ENCODE measurements around the gene NTRK1.
"Not testable (repeated sequence)": the region's sequence is repeated elsewhere in the genome, so short reads cannot be mapped to it uniquely, and the experiment has no call there.

Gene NTRK1

DNA sequence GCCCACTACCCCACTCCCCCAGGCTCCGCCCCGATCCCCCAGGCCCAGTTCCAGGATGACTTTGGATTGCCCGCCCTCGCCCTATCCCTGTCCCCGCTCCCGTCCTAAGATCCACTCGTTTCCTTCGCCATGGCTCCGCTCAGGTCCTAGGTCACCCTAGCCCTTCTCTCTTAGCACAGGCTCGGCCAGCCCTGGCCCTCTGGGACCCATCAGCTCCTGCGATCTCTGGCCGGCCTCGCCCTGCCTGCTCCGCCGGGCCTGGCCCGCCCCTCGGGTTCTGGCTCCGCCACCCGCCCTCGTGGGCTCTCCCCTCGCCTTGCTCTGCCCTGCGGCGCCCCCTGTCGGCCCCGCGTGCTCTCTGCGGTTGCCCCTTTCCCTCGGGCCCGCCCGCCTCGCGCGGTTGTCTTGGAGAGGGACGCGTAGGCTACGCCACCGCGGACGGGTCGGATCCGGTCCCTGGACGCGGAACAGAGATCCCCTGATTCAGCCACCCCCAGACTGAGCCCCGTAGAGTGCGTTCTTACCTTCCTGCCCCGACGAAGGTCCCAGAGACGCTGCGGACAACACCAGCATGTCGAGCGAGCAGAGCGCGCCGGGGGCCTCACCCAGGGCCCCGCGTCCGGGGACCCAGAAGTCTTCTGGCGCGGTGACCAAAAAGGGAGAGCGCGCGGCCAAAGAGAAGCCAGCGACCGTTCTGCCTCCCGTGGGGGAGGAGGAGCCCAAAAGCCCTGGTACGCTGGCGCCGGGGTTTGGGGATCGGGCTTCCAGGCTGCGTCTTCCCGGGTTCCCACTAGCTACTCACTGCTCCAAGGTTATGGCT lies 59.8 kb downstream of the NTRK1 start, which contains the start of gene LRRC71:
LRRC71 (plus strand) TSS at position 400 of the 820 bp plus-strand sequence; CDS start at position 572, 172 bp downstream.
- peak; percentile 39 to 51 for DNase-seq

DNA sequence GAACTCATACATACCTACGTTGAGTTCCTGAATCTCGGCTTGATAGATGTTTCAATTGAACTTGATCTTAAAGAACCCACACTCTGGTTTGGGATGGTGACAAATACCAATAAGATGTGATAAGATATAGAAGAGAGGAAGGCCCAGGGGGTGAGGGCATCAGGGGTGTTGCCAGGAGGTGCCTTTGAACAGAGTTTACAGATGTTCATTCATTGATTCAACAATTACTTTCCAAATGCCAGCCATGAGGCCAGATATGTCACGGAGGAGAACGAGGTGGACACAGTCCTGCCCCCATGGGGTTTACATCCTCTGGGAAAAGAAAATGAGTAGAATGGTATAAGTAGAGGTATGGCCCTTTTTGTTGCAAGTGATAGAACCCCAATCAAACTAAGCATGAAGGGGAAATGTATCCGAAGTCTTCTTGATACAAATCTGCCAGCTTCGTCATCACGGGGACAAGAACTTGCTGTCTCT lies 60.4 kb downstream of the NTRK1 start:
- DNase-seq = no peak

DNA sequence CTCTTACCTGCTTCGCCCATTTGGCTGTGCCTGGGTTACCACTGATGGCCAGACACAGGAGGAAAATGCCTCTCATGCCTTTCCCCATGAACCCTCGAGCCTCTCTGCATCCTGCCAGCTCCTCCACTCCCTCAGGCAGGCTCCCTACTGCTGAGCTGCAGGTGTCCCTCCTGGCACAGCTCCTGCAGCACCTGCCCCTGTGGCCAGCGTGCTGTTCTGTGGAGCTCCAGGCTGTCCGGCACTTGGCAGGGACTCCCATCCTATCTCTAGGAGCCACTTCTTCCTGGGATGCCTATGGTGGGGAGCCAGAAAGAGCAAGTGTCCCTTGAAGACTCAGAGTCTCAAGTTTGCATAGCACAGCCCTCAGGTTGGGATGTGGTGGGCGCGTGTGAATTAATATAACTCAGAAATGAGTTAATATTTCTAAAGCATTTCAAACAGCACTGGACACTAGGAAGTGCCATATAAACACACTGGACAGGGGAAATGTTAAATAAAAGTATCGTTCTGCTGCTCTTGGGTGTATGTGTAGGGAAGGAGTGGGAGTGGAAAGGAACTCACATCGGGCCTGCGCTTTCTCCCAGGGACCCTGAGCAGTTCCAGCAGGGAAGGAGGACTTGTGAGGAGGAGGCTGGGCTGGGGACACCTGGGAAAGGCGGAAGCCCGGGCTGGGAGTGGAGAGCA lies 62.5 kb downstream of the NTRK1 start:
- DNase-seq = no peak

DNA sequence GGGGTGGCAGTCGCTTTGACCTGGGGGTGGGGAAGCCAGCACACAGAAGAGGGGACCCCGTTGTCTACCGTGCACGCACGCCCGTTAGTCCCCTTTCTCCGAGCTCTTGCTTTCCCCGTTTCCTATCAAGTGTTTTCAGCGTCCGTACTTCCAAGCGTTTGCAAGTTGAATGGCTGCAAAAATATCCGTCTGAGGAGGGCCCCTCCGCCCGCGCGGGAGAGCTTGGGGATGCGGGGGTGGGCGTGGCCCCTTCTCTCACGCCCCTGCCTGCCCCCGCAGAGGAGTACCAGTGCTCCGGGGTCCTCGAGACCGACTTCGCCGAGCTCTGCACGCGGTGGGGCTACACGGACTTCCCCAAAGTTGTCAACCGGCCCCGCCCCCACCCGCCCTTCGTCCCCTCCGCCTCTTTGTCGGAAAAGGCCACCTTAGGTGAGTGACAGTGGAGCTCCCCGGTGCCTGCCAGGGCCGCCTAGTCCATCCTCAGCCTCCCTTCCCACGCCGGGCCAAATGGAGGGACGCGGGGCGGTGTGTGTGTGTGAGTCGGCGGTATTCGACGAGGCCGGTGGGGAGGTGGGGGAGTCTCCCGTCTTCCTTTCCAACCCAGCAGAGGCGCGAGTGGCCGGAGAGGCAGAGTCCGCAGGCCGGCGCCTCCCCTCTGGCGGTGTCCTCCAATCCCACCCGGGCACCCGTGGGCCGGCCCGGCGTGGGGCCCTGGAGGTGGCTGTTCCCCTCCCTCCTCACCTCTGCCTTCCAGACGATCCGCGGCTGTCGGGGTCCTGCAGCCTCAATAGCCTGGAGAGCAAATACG lies 63.2 kb downstream of the NTRK1 start:
- DNase-seq = no peak

DNA sequence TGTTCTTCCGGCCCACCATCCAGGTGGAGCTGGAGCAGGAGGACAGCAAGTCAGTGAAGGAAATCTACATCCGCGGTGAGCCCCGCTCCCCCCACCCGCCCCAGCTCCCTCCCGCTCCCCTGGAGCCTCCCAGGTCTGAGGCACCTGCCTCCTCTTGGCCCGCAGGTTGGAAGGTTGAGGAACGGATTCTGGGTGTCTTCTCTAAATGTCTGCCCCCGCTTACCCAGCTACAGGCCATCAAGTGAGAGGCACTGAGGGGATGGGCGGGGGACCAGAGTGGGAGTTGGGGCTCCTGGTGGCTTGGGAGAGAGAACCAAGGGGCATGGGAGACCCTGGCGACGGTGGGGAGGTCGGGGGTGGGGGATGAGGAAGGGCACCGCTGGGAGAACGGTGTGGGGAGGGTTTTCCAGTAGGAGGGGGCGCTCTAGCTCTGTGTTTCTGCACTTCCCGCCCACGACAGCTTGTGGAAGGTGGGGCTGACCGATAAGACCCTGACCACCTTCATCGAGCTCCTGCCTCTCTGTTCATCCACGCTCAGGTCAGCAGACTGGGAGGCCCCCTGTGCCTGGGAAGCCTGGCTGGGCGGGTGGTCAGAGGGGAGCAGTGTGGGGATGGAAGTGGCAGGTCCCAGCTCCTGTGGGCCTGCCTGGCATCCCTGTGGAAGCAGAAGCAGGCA lies 64.0 kb downstream of the NTRK1 start:
- DNase-seq = no peak

DNA sequence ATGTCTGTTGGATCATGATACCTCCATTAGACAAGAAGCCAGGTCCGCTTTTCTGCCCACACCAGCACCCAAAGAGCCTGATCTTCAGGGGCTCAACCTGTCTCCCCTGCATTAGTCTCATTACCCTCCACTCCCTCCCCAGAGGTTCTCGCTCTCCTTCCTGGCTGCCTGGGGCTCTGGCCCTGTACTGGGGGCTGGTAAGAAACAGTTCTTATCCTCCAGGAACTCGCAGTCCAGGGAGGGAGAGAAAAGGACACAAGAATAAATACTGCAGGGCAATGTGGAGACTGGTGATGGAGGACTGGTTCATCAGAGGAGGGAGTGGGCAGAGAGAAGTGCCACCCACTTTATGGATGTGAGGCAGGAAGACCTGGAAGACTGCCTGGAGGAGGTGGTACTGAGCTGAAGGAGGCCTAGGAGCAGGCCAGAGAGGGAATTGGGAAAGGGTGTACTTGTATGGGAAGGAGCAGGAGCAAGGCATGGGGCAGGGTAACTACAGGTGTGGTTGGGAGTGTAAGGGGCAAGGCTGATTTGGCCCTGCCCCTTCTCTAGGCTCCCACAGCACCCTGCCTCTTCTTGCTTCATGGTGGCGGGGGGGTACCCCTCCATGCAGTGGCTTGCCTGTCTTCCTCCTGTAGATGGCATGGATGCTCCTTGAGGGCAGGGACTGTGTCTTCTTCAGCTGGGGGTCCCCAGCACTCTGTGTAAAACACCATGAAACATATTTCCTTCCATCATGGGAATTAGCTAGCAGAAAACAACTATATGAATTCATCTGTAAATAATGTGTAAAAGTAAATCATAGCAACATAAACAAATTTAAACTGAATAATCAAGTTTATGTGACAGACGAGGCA lies 64.7 kb downstream of the NTRK1 start:
- no peak for DNase-seq

DNA sequence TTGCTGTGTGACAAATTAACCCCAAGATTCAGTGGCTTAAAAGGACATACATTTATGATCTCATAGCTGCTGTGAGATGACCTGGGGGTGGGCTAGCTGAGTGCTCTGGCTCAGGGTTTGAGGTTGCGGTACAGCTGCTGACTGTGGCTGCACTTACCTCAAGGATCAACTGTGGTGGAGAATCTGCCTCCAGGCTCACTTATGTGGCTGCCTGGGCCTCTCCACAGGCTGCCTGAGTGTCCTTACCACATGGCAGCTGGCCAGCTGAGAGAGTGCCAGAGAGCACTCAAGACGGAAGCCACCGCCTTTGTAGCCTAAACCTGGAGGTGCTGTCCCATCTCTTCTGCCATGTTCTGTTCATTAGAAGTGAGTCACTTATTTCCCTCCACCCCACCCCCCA lies 65.5 kb downstream of the NTRK1 start:
- DNase-seq = no peak

DNA sequence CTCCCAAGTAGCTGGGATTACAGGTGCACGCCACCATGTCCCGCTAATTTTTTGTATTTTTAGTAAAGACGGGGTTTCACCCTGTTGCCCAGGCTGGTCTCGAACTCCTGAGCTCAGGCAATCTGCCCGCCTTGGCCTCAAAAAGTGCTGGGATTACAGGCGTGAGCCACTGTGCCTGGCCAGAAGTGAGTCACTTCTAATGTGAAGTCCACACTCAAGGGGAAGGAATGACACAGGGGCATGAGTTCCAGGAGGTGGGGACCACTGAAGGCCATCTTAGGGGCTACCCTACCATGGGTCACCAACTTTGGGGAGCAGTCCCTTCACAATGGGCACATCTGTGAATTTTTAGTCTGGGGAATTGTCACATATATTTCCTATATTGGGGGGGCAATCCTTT lies 66.0 kb downstream of the NTRK1 start:
- DNase-seq = not testable (repeated sequence)

DNA sequence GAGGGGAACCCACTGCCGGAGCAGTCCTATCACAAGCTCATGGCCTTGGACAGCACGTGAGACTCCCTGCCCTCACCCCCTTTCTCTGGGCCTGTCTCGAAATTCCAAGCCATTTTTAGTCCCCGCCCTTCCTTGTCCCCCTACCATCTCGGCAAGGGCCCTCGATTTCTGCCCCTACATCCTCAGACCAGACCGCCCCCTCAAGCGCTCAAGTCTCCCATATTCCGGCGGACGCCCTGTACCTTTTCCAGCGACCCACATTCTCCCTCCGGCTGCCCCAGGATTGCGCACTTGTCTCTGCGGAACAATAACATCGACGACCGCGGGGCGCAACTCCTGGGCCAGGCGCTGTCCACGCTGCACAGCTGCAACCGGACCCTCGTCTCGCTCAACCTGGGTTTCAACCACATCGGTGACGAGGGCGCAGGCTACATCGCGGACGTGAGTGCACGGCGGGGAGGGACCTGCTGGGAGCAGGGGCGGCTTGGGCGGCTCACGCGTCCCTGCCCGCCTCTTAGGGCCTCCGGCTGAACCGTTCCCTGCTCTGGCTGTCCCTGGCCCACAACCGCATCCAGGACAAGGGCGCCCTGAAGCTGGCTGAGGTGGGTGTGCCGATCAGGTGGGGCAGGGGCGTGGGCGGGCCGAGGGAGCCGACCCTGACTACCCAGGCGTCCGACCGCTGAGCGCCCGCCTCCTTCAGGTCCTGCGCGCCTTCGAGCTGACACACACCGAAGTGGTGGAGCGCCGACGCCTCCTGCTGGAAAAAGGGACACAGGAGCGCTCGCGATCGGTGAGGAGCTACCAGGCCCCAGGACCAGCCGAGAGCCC lies 66.8 kb downstream of the NTRK1 start:
- peak; percentile 52 to 58 for DNase-seq

DNA sequence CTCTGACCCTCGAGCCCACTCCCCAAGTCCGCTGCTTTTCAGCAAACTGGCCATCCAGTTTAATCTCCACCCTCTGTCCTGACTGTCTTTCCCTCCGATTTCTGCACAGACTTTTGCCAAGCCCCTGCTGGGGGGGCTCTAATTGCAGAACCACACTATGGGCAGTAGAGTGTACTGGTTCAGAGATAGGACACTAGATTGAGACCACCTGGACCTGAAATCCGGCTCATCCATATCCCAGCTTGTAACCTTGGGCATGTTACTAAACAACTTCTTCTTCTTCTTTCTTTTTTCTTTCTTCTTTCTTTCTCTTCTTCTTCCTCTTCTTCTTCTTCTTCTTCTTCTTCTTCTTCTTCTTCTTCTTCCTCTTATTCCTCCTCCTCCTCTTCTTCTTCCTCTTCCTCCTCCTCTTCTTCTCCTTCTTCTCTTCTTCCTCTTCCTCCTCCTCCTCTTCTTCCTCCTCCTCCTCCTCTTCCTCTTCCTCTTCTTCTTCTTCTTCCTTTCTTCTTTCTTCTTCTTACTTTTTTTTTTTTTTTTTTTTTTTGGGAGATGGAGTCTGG lies 67.5 kb downstream of the NTRK1 start:
- DNase-seq = no peak

DNA sequence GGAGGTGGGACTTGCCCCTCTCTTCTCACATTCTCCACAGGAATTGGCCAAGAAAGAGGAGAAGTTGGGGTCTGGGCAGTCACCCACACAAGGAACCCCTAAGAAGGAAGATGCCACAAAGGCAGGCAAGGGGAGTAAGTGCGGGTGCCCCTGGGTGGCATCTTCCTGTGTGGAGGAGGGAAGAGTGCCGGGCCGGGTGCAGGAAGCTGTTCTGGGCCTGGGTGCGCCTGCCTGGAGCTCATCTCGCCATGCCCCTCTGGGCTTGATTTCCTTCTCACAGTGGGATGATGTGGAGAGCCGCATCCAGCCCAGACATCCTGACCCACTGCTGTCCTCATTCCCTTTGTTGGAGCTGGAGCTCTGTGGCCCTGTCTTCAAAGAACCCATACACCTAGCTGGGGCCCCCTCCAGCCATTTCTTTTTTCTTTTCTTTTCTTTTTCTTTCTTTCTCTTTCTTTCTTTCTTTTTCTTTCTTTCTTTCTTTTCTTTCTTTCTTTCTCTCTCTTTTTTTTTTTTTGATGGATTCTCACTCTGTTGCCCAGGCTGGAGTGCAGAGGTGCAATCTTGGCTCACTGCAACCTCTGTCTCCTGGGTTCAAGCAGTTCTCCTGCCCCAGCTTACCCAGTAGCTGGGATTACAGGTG lies 69.1 kb downstream of the NTRK1 start:
- DNase-seq = no peak

DNA sequence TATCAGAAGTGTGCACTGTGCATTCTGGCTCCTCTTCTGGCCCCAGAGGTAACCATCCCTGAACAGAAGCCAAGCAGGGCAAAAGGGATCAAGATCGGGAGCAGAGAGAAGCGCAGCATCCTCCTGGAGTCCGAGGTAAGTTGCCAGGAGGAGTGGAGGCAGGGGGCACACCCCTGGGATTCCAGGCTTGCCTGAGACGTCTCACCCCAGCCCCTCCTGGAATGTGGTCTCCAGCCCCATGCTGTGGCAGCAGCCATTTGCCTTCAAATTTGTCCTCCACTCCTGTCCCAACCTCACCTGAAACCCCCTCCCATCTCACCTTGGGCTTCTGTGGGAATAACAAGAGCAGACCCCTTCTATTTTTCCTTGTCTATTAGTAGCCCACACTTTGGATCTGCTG lies 69.8 kb downstream of the NTRK1 start:
- DNase-seq = no peak

All from CD4-positive, alpha-beta T cell treated with Interleukin-1 beta for 1 hour (primary cell).